AG04450 (cell line): ENCODE results near the gene GLT1D1. TPM values are rescaled to one million over a fixed set of nuclear protein-coding genes. Genes with fewer than 3 reads are reported as not detected.

Experiments used
- CTCF ChIA-PET: fragments of 300-600, 350-600 bp; formaldehyde crosslinking; extraction: SDS; loops from one replicate; lab custom pipeline; 2022; ENCODE audit warnings: antibody characterized with exemption, inconsistent platforms; lab: Charles Lee
- POLR2A ChIA-PET: fragments of 350-600 bp; formaldehyde crosslinking; extraction: SDS; loops from one replicate; lab custom pipeline; 2021; ENCODE audit warnings: antibody characterized with exemption, inconsistent platforms; lab: Yijun Ruan, JAX
- DNase-seq: peaks from one replicate; pipeline ENCODE4 v3.0.0-alpha.2; 2011; ENCODE audit warnings: low read depth, low spot score
- H3K27ac ChIP-seq: one replicate; pipeline ENCODE4 v1.5.1; 2012; ENCODE audit warnings: low read depth, low read length, control low read depth
- H3K27me3 ChIP-seq: one replicate; pipeline ENCODE4 v1.6.0; 2012; ENCODE audit warnings: low read length; ENCODE audit not compliant: control insufficient read depth, insufficient read depth
- H3K4me3 ChIP-seq: 2 replicates; pipeline ENCODE4 v1.5.1; 2011; ENCODE audit warnings: mild to moderate bottlenecking, low read depth, low read length, control low read depth
- H3K9me3 ChIP-seq: 2 replicates; pipeline ENCODE4 v1.5.1; 2012; ENCODE audit warnings: low read length; ENCODE audit not compliant: control insufficient read depth, insufficient read depth
- polyA plus RNA-seq: library from polyadenylated mRNA; depleted of rRNA; stranded (reverse); fragments of >200 nt; gene quantifications from 2 replicates; pipeline ENCODE4 v1.2.3, GENCODE V29; 2011
- TF ChIP-seq, protein P1 (sequence below): IDR thresholded peaks from 2 replicates; pipeline ENCODE4 v1.5.1; 2011; ENCODE audit warnings: low read depth, low read length, control low read depth, inconsistent platforms

The GLT1D1 gene
- polyA plus RNA-seq, 1 experiment: not detected

DNA sequence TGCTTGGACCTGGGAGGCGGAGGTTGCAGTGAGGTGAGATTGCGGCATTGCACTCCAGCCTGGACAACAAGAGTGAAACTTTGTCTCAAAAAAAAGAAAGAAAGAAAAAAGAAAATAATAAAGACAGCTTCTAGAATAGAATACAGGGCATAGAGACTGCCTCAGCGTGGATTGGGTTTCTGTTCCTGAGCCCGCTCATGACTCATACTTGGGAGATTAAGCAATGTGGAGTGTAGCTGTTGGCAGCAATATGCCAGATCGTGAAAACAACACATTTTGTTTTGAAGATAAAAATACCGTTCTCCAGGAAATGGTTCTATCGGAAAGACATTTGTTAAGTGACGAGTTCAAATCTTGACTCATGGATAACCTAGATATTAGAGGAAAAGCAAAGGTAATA, 67.2 kb downstream of the GLT1D1 start:
- no peak for DNase-seq
- Histone ChIP-seq H3K4me3 (no peak overlapping the region), H3K9me3 (peaks cover 21% of the 10 kb centered on the region), H3K27ac (no peak overlapping the region), H3K27me3 (no peaks in the 10 kb centered on the region)
- TF ChIP-seq, protein P1, sequence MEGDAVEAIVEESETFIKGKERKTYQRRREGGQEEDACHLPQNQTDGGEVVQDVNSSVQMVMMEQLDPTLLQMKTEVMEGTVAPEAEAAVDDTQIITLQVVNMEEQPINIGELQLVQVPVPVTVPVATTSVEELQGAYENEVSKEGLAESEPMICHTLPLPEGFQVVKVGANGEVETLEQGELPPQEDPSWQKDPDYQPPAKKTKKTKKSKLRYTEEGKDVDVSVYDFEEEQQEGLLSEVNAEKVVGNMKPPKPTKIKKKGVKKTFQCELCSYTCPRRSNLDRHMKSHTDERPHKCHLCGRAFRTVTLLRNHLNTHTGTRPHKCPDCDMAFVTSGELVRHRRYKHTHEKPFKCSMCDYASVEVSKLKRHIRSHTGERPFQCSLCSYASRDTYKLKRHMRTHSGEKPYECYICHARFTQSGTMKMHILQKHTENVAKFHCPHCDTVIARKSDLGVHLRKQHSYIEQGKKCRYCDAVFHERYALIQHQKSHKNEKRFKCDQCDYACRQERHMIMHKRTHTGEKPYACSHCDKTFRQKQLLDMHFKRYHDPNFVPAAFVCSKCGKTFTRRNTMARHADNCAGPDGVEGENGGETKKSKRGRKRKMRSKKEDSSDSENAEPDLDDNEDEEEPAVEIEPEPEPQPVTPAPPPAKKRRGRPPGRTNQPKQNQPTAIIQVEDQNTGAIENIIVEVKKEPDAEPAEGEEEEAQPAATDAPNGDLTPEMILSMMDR: no peak
- POLR2A ChIA-PET: no interaction called here
- CTCF ChIA-PET: no interaction called here

DNA sequence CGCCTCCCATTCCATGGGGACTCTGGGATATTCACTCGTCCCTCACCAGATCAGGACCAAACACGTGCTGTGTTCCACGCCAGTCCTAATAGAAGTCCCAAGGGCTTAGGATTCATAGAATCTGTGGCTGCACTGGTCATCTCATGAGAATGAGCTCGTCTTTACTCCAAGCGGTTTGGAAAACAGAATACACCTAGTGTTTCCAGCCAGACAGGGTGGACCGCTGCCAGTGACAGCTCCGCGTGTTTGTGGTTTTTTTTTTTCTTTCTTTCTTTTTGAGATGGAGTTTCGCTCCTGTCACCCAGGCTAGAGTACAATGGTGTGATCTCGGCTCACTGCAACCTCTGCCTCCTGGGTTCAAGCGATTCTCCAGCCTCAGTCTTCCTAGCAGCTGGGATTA, 75.1 kb downstream of the GLT1D1 start:
- ChIA-PET CTCF (no interaction called here), POLR2A (no interaction called here)
- H3K4me3 ChIP-seq: no peak overlapping the region
- peaks cover 63% of the 10 kb centered on the region for H3K9me3 ChIP-seq
- H3K27me3 ChIP-seq: no peaks in the 10 kb centered on the region
- TF ChIP-seq, protein P1: no peak
- DNase-seq: no peak
- no peak overlapping the region for H3K27ac ChIP-seq

DNA sequence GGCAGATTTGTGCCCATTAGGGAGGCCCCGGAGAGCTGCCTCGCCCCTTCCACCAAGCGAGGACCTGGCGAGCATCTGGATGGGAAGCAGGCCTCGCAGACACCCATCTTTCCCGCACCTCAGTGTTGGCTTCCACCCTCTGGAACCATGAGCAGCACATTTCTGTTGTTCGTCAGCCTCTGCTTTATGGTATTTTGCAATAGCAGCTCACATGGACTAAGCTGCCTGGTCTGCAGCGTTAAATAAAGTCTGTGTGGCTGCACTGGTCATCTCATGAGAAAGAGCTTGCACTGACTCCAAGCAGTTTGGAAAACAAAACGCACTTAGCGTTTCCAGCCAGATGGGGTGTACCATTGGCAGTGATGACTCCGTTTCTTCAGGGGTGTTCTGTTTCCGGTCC, 75.8 kb downstream of the GLT1D1 start:
- POLR2A ChIA-PET: no interaction called here
- Histone ChIP-seq H3K9me3 (peaks cover 58% of the 10 kb centered on the region), H3K27ac (no peak overlapping the region), H3K4me3 (no peak overlapping the region), H3K27me3 (no peaks in the 10 kb centered on the region)
- CTCF ChIA-PET: no interaction called here
- TF ChIP-seq, protein P1: no peak
- no peak for DNase-seq

DNA sequence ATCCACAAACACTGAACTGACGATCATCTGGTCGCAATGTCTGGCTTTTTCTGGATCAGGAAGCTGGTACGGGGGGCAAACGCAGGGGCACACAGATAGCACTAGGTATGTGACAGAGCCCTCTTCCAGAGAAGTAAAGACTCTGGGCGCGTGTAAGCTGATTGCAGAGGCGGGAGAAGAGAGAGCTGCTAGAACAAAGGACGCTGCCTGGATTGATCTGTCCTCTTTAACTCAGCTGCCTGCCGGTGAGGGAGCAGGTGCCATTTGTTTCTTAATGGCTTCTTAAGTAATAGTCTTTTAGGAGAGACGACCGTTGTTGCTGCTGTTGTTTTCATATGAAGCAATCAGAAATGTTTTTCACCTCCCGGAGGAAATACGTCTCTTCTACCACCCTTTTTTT, 77.3 kb downstream of the GLT1D1 start:
- TF ChIP-seq, protein P1: no peak
- H3K27me3 ChIP-seq: no peaks in the 10 kb centered on the region
- H3K9me3 ChIP-seq: peaks cover 64% of the 10 kb centered on the region
- H3K4me3 ChIP-seq: no peak overlapping the region
- ChIA-PET CTCF (no interaction called here), POLR2A (no interaction called here)
- no peak overlapping the region for H3K27ac ChIP-seq
- DNase-seq: no peak

DNA sequence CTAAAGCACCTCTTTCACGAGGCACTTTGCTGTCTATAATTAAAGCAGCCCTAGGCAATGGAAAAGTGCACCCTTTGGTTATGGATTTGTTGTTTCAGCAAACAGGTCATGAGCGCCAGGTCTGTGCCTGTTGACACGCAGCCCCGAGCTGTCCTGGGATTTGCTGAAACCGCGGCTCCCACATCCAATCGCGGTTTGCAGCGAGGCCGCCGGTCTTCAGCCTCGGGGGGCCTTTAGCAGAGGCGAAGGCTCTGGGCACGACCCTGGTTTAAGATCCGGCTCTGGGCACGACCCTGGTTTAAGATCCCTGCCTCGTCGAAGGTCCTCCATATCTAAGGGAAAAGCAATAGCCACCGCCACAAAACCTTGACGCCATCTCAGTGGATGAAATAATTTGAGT, 79.2 kb downstream of the GLT1D1 start:
- ChIA-PET POLR2A (no interaction called here), CTCF (no interaction called here)
- TF ChIP-seq, protein P1: no peak
- no peak overlapping the region for H3K4me3 ChIP-seq
- H3K9me3 ChIP-seq: peaks cover 69% of the 10 kb centered on the region
- H3K27me3 ChIP-seq: no peaks in the 10 kb centered on the region
- no peak for DNase-seq
- H3K27ac ChIP-seq: no peak overlapping the region
